ENCODE results near the gene C15orf61. TPM values are rescaled to one million over a fixed set of nuclear protein-coding genes. Genes with fewer than 3 reads are reported as not detected.

C15orf61 gene
- total RNA-seq, 2 donors from 2014 or later: 5.4 to 6.2 TPM

DNA sequence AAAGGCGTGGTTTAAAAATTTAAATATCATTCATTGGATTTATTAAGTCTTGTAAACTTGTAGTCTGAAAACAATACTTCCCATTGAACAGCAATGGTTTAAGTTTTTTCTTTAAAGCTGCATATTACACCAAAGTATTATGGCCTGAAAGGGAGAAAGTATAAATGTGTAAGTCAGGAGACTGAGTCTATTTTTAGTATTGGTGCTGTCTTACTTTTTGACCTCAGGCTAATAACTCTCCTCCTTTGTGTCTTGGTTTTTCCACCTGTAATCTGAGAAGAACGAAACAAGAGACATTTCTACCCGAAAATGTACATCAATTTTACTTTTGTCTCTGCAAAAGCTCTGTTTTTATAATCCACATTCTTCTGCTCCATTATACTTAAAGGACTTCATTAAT, 7.6 kb downstream of the C15orf61 start:
- H3K9ac ChIP-seq (ENCODE audit: low read depth in 2 of 2, low read length in 2 of 2): no peak overlapping the region
- no peak for TF ChIP-seq CTCF (IDR thresholded peaks at IDR 0.05)
- no peak for DNase-seq
- H3K36me3 ChIP-seq: no peaks in the 10 kb centered on the region
- H3K9me3 ChIP-seq: no peaks in the 10 kb centered on the region
- no peak overlapping the region for H3K4me3 ChIP-seq
- H3K27ac ChIP-seq: no peak overlapping the region
- H3K4me1 ChIP-seq: no peaks in the 10 kb centered on the region
- H3K27me3 ChIP-seq: no peaks in the 10 kb centered on the region
- intact Hi-C loops (cut with DNase I): no loop called here

DNA sequence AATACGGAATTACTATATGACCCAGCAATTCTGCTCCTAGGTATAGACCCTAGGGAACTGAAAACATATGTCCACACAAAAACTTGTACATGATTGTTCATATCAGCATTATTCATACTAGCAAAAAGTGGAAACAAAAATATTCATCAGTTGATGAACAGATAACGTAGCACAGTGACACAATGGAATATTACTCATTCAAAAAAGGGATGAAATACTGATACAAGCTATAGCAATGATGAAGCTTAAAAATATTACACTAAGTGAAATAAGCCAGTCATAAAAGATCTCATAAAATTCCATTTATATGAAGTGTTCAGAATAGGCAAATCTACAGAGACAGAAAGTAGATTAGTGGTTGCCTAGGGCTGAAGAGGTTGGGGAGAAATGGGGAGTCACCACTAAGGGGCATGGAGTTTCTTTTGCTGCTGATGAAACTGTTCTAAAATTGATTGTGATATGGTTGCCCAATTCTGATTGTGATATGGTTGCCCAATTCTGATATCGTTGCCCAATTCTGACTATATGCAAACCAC, 10.5 kb downstream of the C15orf61 start:
- Histone ChIP-seq H3K9me3 (no peaks in the 10 kb centered on the region), H3K36me3 (no peaks in the 10 kb centered on the region), H3K27me3 (no peaks in the 10 kb centered on the region), H3K9ac (ENCODE audit: low read depth in 2 of 2, low read length in 2 of 2) (no peak overlapping the region), H3K4me3 (no peak overlapping the region), H3K27ac (no peak overlapping the region), H3K4me1 (no peaks in the 10 kb centered on the region)
- TF ChIP-seq CTCF (IDR thresholded peaks at IDR 0.05): no peak
- intact Hi-C loops (cut with DNase I): no loop called here
- no peak for DNase-seq

GRCh38 chr15:67533873-67534272, 12.9 kb downstream of the C15orf61 start:
- no peak overlapping the region for H3K4me3 ChIP-seq
- no peaks in the 10 kb centered on the region for H3K36me3 ChIP-seq
- no peak overlapping the region for H3K27ac ChIP-seq
- no peaks in the 10 kb centered on the region for H3K27me3 ChIP-seq
- H3K9me3 ChIP-seq: no peaks in the 10 kb centered on the region
- intact Hi-C loops (cut with DNase I): no loop called here
- H3K4me1 ChIP-seq: no peaks in the 10 kb centered on the region
- TF ChIP-seq CTCF (IDR thresholded peaks at IDR 0.05): no peak
- no peak for DNase-seq
- no peak overlapping the region for H3K9ac ChIP-seq (ENCODE audit: low read depth in 2 of 2, low read length in 2 of 2)

- no peak for DNase-seq
- no peak overlapping the region for H3K4me3 ChIP-seq
- H3K27me3 ChIP-seq: no peaks in the 10 kb centered on the region
- no peak for TF ChIP-seq CTCF (IDR thresholded peaks at IDR 0.05)
- no peaks in the 10 kb centered on the region for H3K36me3 ChIP-seq
- no peak overlapping the region for H3K27ac ChIP-seq
- H3K4me1 ChIP-seq: no peaks in the 10 kb centered on the region
- no peak overlapping the region for H3K9ac ChIP-seq (ENCODE audit: low read depth in 2 of 2, low read length in 2 of 2)
- intact Hi-C loops (cut with DNase I): no loop called here
- no peaks in the 10 kb centered on the region for H3K9me3 ChIP-seq
Observed at GRCh38 chr15:67534360-67534759, 13.4 kb downstream of the C15orf61 start.

DNA sequence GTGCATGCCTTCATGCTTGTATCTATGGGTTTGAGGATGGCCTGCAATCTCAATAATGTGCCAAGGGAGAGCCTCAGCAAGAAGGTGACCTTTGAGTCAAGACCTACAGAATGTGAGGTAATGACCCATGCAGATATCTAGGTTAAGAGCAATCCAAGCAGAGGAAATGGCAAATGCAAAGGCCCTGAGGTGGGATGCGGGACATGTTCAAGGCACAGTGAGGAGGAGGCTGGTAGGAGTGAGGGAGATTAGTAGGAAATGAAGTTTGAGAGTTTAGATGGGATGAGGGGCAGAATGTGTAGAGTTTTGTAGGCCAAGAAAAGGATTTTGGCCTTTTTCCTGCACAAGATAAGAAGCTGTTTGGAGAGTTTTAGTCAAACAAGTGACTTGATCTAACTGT, 16.8 kb downstream of the C15orf61 start:
- Histone ChIP-seq H3K36me3 (no peaks in the 10 kb centered on the region), H3K9ac (ENCODE audit: low read depth in 2 of 2, low read length in 2 of 2) (no peak overlapping the region), H3K27me3 (no peaks in the 10 kb centered on the region), H3K4me3 (no peak overlapping the region), H3K27ac (no peak overlapping the region), H3K4me1 (no peaks in the 10 kb centered on the region), H3K9me3 (no peaks in the 10 kb centered on the region)
- DNase-seq: no peak
- intact Hi-C loops (cut with DNase I): no loop called here
- no peak for TF ChIP-seq CTCF (IDR thresholded peaks at IDR 0.05)
